CD4-positive, alpha-beta memory T cell (primary cell): ENCODE results near the gene CAPN10. TPM values are rescaled to one million over a fixed set of nuclear protein-coding genes. Genes with fewer than 3 reads are reported as not detected.

ENCODE experiments used
- CTCF ChIA-PET: fragments of 350-600 bp; sonication (Branson Sonifier 250); formaldehyde crosslinking; loops from one replicate; lab custom pipeline; 2021; ENCODE audit warnings: inconsistent platforms; ENCODE audit not compliant: partially characterized antibody; lab: Charles Lee
- POLR2A ChIA-PET: fragments of 350-600 bp; sonication (Branson Sonifier 250); formaldehyde crosslinking; loops from one replicate; lab custom pipeline; 2021; ENCODE audit not compliant: partially characterized antibody; lab: Charles Lee
- DNase-seq, 5 donors: peaks; one replicate each; pipeline versions ENCODE4 v3.0.0 to v3.0.0-alpha.2; 2020 to 2022; ENCODE audit warnings: mixed read lengths in 1 of 5
- H3K27ac ChIP-seq: one replicate; pipeline ENCODE4 v1.7.0; 2013; ENCODE audit warnings: low read depth, low read length
- H3K27me3 ChIP-seq: 2 replicates; pipeline ENCODE4 v1.7.0; 2013; ENCODE audit warnings: mild to moderate bottlenecking, low read length, moderate library complexity; ENCODE audit not compliant: insufficient read depth
- H3K36me3 ChIP-seq: 2 replicates; pipeline ENCODE4 v1.7.0; 2013; ENCODE audit warnings: mild to moderate bottlenecking, low read length, moderate library complexity; ENCODE audit not compliant: insufficient read depth
- H3K4me1 ChIP-seq: 2 replicates; pipeline ENCODE4 v1.7.0; 2013; ENCODE audit warnings: mild to moderate bottlenecking, low read length, moderate library complexity; ENCODE audit not compliant: insufficient read depth
- H3K4me3 ChIP-seq, 2 donors: one replicate each; pipeline ENCODE4 v1.7.0; 2013; ENCODE audit warnings: low read length in 2 of 2, mild to moderate bottlenecking in 1 of 2
- H3K9me3 ChIP-seq, 2 donors: one replicate each; pipeline ENCODE4 v1.7.0; 2013; ENCODE audit warnings: low read length in 2 of 2, control low read depth in 1 of 2; ENCODE audit not compliant: control insufficient read depth in 1 of 2
- H3K27ac Mint-ChIP-seq, 7 donors: one replicate each; pipeline ENCODE4 v1.8.0; 2020 to 2021; ENCODE audit warnings: mixed read lengths in 7 of 7, mild to moderate bottlenecking in 6 of 7, inconsistent platforms in 3 of 7, moderate library complexity in 3 of 7
- H3K27me3 Mint-ChIP-seq, 2 donors: one replicate each; pipeline ENCODE4 v1.8.0; 2020 to 2021; ENCODE audit warnings: mixed read lengths in 2 of 2
- H3K36me3 Mint-ChIP-seq, 2 donors: one replicate each; pipeline ENCODE4 v1.8.0; 2020 to 2021; ENCODE audit warnings: mixed read lengths in 2 of 2, inconsistent platforms in 1 of 2, mild to moderate bottlenecking in 1 of 2
- H3K4me1 Mint-ChIP-seq, 4 donors: one replicate each; pipeline ENCODE4 v1.8.0; 2020 to 2021; ENCODE audit warnings: mixed read lengths in 4 of 4, mild to moderate bottlenecking in 1 of 4
- H3K4me3 Mint-ChIP-seq, 8 donors: one replicate each; pipeline ENCODE4 v1.8.0; 2020 to 2021; ENCODE audit warnings: mixed read lengths in 8 of 8, mild to moderate bottlenecking in 7 of 8, moderate library complexity in 6 of 8, inconsistent platforms in 3 of 8
- H3K9me3 Mint-ChIP-seq, 8 donors: one replicate each; pipeline ENCODE4 v1.8.0; 2020 to 2021; ENCODE audit warnings: mixed read lengths in 8 of 8, mild to moderate bottlenecking in 5 of 8, inconsistent platforms in 3 of 8, moderate library complexity in 1 of 8
- intact Hi-C: fragments of 100-400 bp; cut with micrococcal nuclease; formaldehyde crosslinking; loops from one replicate; pipeline ENCODE4 v1.15.1; 2023
- polyA plus RNA-seq, 2 donors: library from polyadenylated mRNA; unstranded; fragments of 300-500 nt; fragmentation: Illumina TruSeq; gene quantifications; one replicate each; pipeline ENCODE4 v1.2.3, GENCODE V29; 2021
- total RNA-seq, 2 experiments: library from RNA; stranded (reverse); gene quantifications; one replicate each; pipeline ENCODE4 v1.2.3, GENCODE V29; 2021

CAPN10 gene
- total and polyA plus RNA-seq, 4 experiments from 2014 or later, result 9.9 to 83.0 (median 49.7) TPM

DNA sequence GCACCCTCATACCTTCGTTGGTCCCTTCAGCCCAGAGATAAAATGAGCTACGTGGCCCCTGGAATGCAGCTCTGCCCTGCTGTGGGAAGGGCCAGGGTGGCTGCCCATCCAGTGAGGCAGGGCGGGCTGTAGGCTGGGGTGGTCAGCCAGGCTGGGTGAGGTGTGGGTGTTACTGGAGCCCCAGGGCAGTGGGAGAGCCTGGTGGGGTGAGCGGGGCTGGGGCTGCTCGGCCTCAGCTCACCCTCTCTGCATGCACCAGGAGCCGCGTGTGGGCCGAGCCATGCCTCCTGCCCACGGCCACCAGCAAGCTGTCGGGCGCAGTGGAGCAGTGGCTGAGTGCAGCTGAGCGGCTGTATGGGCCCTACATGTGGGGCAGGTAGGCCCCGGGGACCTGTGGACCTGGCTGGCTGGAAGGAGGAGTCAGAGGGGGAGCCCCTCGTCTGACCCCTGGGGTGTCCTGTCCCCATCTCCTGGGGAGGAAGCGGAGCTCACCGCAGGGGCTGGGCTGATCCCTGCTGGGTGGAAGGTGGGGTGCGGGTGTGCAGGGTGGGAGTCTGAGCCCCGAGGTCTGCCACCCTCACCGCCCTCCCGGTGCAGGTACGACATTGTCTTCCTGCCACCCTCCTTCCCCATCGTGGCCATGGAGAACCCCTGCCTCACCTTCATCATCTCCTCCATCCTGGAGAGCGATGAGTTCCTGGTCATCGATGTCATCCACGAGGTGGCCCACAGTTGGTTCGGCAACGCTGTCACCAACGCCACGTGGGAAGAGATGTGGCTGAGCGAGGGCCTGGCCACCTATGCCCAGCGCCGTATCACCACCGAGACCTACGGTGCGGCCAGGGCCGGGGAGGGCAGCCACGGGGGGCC lies 12.8 kb upstream of the CAPN10 start:
- H3K36me3 Mint-ChIP-seq, result peaks cover 0 to 41% of the 10 kb centered on the region in 2 donors
- H3K4me1 ChIP-seq, result peaks cover 34% of the 10 kb centered on the region
- no peaks in the 10 kb centered on the region for H3K27me3 ChIP-seq
- H3K27ac Mint-ChIP-seq, result no peak overlapping the region
- peak in 1 of 5 donors; percentile 28 for DNase-seq
- ChIA-PET CTCF (interaction anchor here (1.4 kb wide), 1 partner anchor 16 kb away, joined by 3 read pairs; the partner anchor contains the start of gene ANKMY1), POLR2A (interaction anchor here (16.4 to 20.6 kb wide), 2 partner anchors 13 to 17 kb away, joined by 249 to 461 read pairs; partner anchors contain the start of genes ANKMY1, CAPN10 and DUSP28)
- H3K9me3 Mint-ChIP-seq, result no peaks in the 10 kb centered on the region
- no peak overlapping the region for H3K4me3 ChIP-seq
- H3K27me3 Mint-ChIP-seq, result no peaks in the 10 kb centered on the region
- H3K4me3 Mint-ChIP-seq, result no peak overlapping the region
- H3K9me3 ChIP-seq, result no peaks in the 10 kb centered on the region
- intact Hi-C loops, result no loop called here
- no peak overlapping the region for H3K27ac ChIP-seq
- peaks cover 17 to 40% (median 25%) of the 10 kb centered on the region in 4 donors for H3K4me1 Mint-ChIP-seq
- peaks cover 49% of the 10 kb centered on the region for H3K36me3 ChIP-seq

DNA sequence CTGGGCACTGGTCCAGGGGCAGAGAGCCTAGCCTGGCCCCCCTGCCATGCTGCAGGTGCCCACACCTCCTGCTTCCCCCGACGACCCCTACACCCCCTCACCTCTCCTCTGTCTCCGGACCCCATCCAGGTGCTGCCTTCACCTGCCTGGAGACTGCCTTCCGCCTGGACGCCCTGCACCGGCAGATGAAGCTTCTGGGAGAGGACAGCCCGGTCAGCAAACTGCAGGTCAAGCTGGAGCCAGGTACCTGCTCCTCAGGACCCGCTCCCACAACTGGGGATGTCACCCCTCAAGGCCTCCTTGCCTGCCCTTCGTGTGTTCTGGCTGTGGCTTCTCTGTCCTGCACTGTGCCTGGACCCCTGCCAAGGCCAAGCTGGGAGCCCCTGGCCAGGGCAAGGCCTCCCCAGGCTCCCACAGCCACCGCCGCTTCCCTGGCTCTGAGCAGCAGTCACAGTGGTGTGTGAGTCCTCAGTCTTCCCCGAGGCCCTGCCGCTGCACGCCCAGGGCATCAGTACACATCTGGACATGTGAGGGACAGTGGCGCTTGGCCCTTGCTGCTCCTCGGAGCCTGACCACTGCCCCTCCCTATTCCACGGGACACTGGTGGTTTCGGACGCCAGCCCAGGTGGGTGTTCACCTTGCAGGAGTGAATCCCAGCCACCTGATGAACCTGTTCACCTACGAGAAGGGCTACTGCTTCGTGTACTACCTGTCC lies 12.0 kb upstream of the CAPN10 start:
- Histone ChIP-seq H3K36me3 (peaks cover 52% of the 10 kb centered on the region), H3K27me3 (no peaks in the 10 kb centered on the region), H3K9me3 (no peaks in the 10 kb centered on the region), H3K4me3 (no peak overlapping the region), H3K27ac (no peak overlapping the region), H3K4me1 (peaks cover 36% of the 10 kb centered on the region)
- Mint-ChIP-seq H3K4me1 (peaks cover 19 to 43% (median 28%) of the 10 kb centered on the region in 4 donors), H3K9me3 (no peaks in the 10 kb centered on the region), H3K27me3 (no peaks in the 10 kb centered on the region), H3K4me3 (no peak overlapping the region), H3K27ac (no peak overlapping the region), H3K36me3 (peaks cover 0 to 39% of the 10 kb centered on the region in 2 donors)
- DNase-seq, result peak in 1 of 5 donors; percentile 29
- ChIA-PET POLR2A (interaction anchor here (7.0 to 20.6 kb wide), 3 partner anchors 9 to 18 kb away, joined by 131 to 461 read pairs (median 249); partner anchors contain the start of genes ANKMY1, CAPN10 and DUSP28), CTCF (interaction anchor here (1.4 kb wide), 1 partner anchor 17 kb away, joined by 3 read pairs; the partner anchor contains the start of gene ANKMY1)
- intact Hi-C loops, result no loop called here

DNA sequence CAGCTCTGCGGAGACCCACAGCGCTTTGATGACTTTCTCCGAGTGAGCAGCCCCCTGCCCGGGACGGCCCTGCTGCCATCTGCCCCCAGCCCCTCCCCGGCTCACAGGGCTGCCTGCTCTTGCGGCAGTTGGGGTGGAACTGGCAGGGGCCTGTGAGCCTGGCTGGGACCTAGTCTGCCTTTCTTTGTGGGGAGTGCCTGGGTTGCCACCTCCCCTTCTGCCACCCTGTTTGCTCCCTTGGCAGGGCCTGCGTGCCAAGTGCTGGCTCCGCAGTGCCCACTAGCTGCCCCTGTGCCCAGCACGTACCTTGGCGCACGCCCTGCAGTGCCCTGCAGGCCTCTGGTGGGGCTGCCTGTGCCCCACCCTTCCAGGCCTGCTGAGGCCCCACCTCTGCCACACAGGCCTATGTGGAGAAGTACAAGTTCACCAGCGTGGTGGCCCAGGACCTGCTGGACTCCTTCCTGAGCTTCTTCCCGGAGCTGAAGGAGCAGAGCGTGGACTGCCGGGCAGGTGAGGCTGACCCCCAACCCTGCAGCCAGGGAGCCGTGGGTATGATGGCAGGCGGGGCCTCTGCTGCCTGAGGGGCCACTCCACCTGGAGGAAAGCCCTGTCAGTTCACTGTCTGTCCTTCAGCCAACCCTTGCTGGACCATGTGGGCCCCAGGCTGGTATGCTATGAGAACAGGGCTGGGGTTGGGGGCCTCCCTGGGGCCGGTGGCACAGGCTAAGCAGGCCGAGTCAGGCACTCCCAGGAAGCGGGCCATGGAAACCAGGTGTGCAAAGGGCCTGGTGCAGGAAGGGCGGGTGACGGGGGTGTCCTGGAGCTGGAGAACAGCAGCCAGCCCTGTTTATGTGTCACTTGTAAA lies 11.2 kb upstream of the CAPN10 start:
- Histone ChIP-seq H3K4me1 (peaks cover 36% of the 10 kb centered on the region), H3K36me3 (peaks cover 52% of the 10 kb centered on the region), H3K9me3 (no peaks in the 10 kb centered on the region), H3K27ac (no peak overlapping the region), H3K27me3 (no peaks in the 10 kb centered on the region), H3K4me3 (no peak overlapping the region)
- intact Hi-C loops, result no loop called here
- DNase-seq, result peak in 1 of 5 donors; percentile 20
- H3K4me3 Mint-ChIP-seq, result no peak overlapping the region
- H3K4me1 Mint-ChIP-seq, result peaks cover 21 to 43% (median 28%) of the 10 kb centered on the region in 4 donors
- H3K27ac Mint-ChIP-seq, result peak overlapping the region in 2 of 7 donors; percentile 21 to 31
- no peaks in the 10 kb centered on the region for H3K27me3 Mint-ChIP-seq
- CTCF ChIA-PET, result no interaction called here
- no peaks in the 10 kb centered on the region for H3K9me3 Mint-ChIP-seq
- POLR2A ChIA-PET, result interaction anchor here (7.0 to 20.6 kb wide), 3 partner anchors 10 to 19 kb away, joined by 131 to 461 read pairs (median 249); partner anchors contain the start of genes ANKMY1, CAPN10 and DUSP28
- peaks cover under 1 to 41% of the 10 kb centered on the region in 2 donors for H3K36me3 Mint-ChIP-seq

DNA sequence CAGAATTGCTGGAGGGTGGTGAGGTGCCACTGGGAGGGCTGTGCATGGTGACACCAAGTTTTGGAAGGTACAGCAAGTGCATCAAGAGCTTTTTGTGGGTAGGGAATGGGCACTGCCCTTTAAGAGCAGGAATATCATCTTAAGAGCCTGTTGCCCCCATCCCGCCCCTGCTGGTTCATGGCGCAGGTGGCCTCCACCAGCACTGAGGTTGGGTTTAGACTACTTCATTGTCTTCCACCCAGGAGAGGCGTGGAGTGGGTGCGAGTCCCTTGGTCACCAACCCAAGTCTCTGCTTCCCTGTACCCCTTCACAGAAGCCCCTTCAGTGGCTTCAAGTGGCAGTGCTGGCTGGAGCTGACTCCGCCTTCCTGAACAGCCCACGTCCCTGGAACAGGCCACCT lies 10.5 kb upstream of the CAPN10 start:
- Mint-ChIP-seq H3K27ac (peak overlapping the region in 1 of 7 donors; percentile 21), H3K36me3 (peaks cover 7 to 34% of the 10 kb centered on the region in 2 donors), H3K27me3 (no peaks in the 10 kb centered on the region), H3K9me3 (peaks cover 0 to 2% (median 0%) of the 10 kb centered on the region in 8 donors), H3K4me1 (peaks cover 18 to 37% (median 25%) of the 10 kb centered on the region in 4 donors), H3K4me3 (no peak overlapping the region)
- Histone ChIP-seq H3K27me3 (no peaks in the 10 kb centered on the region), H3K4me1 (peaks cover 36% of the 10 kb centered on the region), H3K4me3 (no peak overlapping the region), H3K9me3 (no peaks in the 10 kb centered on the region), H3K36me3 (peaks cover 52% of the 10 kb centered on the region), H3K27ac (no peak overlapping the region)
- no peak for DNase-seq
- ChIA-PET CTCF (interaction anchor here (2.2 kb wide), 1 partner anchor 10 kb away, joined by 6 read pairs; no protein-coding TSS in a partner anchor), POLR2A (interaction anchor here (7.0 to 20.6 kb wide), 3 partner anchors 10 to 20 kb away, joined by 131 to 461 read pairs (median 249); partner anchors contain the start of genes ANKMY1, CAPN10 and DUSP28)
- intact Hi-C loops, result no loop called here

DNA sequence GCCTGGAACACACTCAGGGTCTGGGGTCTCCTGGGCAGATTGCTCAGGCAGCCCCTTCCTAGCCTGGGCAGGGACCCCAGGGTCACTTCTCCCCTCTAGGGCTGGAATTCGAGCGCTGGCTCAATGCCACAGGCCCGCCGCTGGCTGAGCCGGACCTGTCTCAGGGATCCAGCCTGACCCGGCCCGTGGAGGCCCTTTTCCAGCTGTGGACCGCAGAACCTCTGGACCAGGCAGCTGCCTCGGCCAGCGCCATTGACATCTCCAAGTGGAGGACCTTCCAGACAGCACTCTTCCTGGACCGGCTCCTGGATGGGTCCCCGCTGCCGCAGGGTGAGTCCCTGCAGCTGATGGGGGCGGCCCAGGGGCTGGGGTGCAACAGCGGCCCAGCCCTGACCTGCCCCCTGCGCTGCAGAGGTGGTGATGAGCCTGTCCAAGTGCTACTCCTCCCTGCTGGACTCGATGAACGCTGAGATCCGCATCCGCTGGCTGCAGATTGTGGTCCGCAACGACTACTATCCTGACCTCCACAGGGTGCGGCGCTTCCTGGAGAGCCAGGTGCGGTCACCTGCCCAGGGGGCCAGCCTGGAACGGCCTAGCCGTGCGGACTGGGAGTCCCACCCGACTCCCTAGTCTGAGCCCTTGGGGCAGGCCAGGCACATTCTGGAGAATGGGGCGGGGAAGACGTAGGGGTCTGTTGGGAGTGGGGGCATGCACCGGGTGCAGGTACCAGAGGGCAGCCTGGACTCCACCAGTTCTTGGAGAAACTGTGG lies 9.9 kb upstream of the CAPN10 start:
- H3K27ac Mint-ChIP-seq, result peak overlapping the region in 1 of 7 donors; percentile 21
- H3K4me1 Mint-ChIP-seq, result peaks cover 15 to 31% (median 22%) of the 10 kb centered on the region in 4 donors
- intact Hi-C loops, result no loop called here
- no peak overlapping the region for H3K4me3 ChIP-seq
- H3K27ac ChIP-seq, result no peak overlapping the region
- H3K4me1 ChIP-seq, result peaks cover 32% of the 10 kb centered on the region
- H3K9me3 Mint-ChIP-seq, result peaks cover 0 to 2% (median 0%) of the 10 kb centered on the region in 8 donors
- ChIA-PET CTCF (interaction anchor here (0.9 to 2.2 kb wide), 3 partner anchors 10 to 63 kb away, joined by 3 to 6 read pairs (median 3); partner anchors contain the start of gene CAPN10), POLR2A (interaction anchor here (4.0 to 20.6 kb wide), 4 partner anchors 8 to 20 kb away, joined by 42 to 461 read pairs (median 190); partner anchors contain the start of genes ANKMY1, CAPN10, DUSP28 and RNPEPL1)
- H3K9me3 ChIP-seq, result no peaks in the 10 kb centered on the region
- H3K36me3 ChIP-seq, result peaks cover 52% of the 10 kb centered on the region
- H3K27me3 Mint-ChIP-seq, result no peaks in the 10 kb centered on the region
- no peak for DNase-seq
- no peak overlapping the region for H3K4me3 Mint-ChIP-seq
- peaks cover 11 to 30% of the 10 kb centered on the region in 2 donors for H3K36me3 Mint-ChIP-seq
- H3K27me3 ChIP-seq, result no peaks in the 10 kb centered on the region
